ENCODE measurements around the gene DIO2.

- TF ChIP-seq POLR2A (IDR thresholded peaks at IDR 0.05): no peak
- no peak for TF ChIP-seq CTCF (IDR thresholded peaks at IDR 0.05)
- no peak for TF ChIP-seq EP300 (IDR thresholded peaks at IDR 0.05)
These were observed 3.8 kb upstream of the DIO2 start for GRCh38 chr14:80215081-80215480.
